Activated CD8-positive, alpha-beta memory T cell treated with anti-CD3 and anti-CD28 coated beads, Interleukin-2, amount 50 U/mL, for 4 hours (primary cell): ENCODE measurements around the gene ZSCAN22.
A peak's percentile ranks its signal among the peaks of the same experiment; 100 is the strongest.
"Not testable (repeated sequence)": the region's sequence is repeated elsewhere in the genome, so short reads cannot be mapped to it uniquely, and the experiment has no call there.

Experiments used
- DNase-seq: peaks from one replicate; pipeline ENCODE4 v3.0.0-alpha.2; 2020

The ZSCAN22 gene

GRCh38 chr19:58326914-58327726 is at the start of gene ZSCAN22:
Gene ZSCAN22 (plus strand): TSS chr19:58326994. CDS start chr19:58334803, 7,809 bp downstream.
- DNase-seq: peak; percentile 90

DNA sequence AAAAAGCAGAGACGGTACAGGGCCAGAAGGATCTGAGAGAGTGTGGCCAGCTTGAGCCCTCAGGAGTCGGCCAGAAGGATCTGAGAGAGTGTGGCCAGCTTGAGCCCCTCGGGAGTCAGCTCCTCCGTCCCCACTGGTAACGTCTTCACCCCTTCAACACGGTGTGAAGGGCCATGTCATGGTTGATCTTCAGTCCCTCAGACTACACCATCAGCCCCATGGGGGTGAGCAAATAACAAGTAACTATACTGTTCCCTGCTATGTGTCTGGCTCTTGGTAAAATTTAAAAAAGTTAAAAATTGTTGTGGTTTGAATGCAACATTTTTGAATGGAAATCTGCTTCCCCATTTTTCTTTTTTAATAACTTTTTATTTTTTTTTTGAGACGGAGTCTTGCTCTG is 49.6 kb upstream of the ZSCAN22 start:
- DNase-seq: no peak

DNA sequence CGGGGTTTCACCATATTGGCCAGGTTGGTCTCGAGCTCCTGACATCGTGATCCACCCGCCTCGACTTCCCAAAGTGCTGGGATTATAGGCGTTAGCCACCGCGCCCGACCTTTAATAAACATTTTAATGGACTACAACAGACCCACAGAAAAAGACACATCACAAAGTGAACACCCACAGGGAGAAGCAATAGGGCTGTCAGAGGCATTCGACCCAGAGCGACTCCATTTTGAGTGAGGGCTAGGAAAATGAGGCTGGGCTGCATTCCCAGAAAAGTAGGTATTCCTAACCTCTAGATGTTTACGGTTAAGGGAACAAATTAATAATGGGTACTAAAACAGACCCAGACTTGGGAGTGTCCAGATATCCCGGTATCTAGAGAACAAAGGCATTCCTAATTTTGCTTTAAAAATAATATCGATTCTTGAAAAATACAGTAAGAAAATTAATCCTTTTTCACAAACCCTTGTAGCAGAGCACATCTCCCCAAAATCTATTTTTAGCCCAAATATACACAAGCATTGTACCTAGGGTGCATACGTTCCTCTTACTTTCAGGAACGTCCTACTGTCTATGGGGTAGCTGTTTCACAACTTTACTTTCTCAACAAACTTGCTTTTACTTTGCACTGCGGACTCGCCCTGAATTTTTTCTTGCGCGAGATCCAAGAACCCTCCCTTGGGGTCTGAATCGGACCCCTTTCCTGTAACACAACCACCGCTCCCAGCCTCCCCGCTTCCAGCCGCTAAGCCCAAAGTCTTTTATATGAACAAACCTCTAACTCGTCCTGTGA is 48.9 kb upstream of the ZSCAN22 start:
- no peak for DNase-seq

- DNase-seq: peak; percentile 97
Observed at GRCh38 chr19:58278541-58279041, 48.2 kb upstream of the ZSCAN22 start, which contains the start of gene ZNF8. Gene ZNF8 (plus strand): TSS chr19:58278955. CDS start chr19:58279082, 127 bp downstream.

DNA sequence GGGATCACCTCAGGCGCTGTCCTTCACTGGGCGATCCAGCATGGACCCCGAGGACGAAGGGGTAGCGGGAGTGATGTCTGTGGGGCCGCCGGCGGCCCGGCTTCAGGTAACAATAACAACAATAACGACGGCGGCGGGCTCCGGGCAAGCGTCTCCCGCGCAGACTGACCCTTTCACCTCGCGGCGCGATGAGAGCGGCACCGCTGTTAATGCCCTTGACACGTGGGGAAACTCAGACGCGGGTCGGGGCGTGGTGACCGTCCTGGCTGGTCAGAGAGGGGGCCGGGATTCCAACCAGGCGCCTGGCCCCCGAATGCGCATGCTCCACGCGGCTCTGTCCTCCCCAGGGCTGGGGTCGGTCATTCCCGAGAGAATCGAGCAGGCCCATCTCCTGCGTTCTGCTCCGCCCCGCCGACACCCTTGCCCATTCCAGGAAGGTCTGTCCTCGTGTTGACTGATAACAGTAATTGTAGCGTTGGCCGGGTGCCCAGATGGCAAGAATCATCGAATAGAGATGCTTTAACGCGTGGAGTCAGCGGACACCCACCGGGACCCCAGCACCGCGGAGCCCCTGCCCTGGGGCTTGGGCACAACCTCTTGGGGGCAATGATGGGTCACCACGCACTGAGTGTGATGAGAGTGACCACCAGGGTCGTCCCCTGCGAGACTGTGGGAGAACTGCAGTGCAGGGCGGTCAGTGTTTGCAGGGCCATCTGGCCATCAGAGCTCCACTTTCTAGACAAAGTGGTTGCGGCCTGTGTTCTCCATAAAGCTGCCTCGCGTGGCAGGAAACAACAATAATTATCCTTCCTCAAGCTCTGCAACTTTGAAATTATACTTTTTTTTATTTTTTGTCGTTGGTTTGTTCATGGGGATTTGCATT is 47.5 kb upstream of the ZSCAN22 start:
- peak; percentile 42 for DNase-seq

- DNase-seq: no peak
Observed at GRCh38 chr19:58279925-58280316, 46.9 kb upstream of the ZSCAN22 start.

DNA sequence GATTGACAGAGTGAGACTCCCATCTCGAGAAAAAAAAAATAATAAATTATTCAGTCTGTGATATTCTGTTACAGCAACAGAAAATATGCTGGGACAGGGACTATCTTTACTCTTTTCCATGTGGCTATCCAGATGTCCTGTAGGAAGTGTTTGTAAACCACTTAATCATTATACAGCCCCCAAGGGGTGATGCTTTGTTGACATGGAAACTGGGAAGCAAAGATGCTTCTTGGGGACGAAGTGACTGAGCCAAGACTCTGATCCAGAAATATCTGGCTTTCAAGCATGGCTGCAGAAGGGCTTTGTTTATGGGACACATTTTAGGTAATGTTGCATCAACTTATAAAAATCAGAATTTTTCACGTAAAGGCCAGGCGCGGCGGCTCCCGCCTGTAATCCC is 42.6 kb upstream of the ZSCAN22 start:
- no peak for DNase-seq

GRCh38 chr19:58291943-58292342 is 34.9 kb upstream of the ZSCAN22 start:
- DNase-seq: no peak

- no peak for DNase-seq
Observed at GRCh38 chr19:58294743-58295374, 31.9 kb upstream of the ZSCAN22 start.

GRCh38 chr19:58296104-58296503 is 30.7 kb upstream of the ZSCAN22 start:
- DNase-seq: no peak

DNA sequence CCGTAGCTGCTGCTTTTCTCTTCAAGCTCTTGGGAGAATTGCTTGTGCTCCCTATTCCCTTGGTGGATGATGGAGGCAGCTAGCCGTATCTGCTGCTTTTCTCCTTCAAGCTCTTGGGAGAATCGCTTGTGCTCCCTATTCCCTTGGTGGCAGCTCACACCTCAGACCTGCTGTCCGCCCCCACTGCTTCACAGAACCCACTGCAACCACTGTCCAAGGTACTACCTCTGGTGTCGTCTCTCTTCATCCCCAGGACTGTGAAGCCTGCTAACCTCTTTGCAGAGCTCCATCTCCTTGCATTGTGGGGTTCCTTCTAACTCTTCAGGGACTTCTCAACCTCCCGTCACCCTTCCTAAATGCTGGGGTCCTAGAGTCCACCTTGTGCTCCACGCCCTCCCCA is 26.2 kb upstream of the ZSCAN22 start:
- DNase-seq: no peak

DNA sequence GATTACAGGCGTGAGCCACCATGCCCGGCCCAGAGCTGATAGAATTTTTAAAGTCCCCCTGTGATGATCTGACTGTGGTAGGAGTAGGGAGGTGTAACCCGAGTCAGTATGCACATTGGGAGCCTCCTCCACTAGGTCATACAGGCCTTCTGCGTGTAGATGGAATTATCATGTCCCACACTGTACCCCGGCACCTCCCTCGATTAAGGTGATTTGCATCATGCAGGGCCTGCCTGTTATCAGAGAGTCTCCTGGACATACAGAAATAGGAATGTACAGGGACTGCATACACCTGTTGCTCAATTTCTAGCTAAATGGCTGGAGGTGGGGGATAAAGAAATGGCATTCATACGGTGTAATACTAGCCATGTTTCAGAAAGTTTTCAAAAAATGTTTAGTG is 22.5 kb upstream of the ZSCAN22 start:
- no peak for DNase-seq

DNA sequence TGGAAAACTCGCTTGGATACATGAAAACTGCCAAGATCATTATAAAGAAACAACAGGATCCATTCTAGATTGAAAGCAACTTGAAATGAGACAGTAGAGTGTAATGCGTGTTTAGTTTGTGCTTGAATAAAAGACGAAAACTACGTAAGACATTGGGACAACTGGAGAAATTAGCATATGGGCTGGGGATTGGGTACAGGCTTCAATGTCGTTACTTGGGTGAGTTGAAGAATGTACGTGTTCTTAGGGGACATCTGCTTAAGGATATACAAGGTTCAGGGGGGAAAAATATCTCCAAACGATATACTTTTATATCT is 22.1 kb upstream of the ZSCAN22 start:
- DNase-seq: no peak

- peak; percentile 91 for DNase-seq
Observed at GRCh38 chr19:58305065-58305931, 21.5 kb upstream of the ZSCAN22 start, which contains the start of gene ERVK3-1. Gene ERVK3-1 (plus strand): TSS chr19:58305377. CDS start chr19:58312169, 6,792 bp downstream.

DNA sequence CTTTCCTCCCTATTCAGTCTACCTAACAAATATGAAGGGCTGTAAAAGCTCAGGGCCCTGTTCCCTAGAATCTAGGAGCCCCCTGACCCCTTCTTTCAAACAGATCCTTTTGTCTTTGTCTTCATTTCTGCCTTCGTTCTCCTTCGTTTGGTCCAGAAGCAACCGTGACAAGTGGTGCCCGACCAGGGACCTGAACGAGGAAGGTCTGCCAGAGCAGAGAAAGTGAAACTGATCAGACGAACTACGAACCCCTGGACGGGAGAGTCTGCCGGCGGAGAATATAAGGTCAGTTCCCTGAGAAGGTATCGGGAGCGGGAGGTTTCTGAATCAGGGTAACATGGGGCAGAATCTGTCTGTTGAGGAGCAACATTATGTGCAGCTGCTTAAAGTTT is 20.9 kb upstream of the ZSCAN22 start:
- no peak for DNase-seq

GRCh38 chr19:58307736-58308135 is 19.1 kb upstream of the ZSCAN22 start:
- no peak for DNase-seq

DNA sequence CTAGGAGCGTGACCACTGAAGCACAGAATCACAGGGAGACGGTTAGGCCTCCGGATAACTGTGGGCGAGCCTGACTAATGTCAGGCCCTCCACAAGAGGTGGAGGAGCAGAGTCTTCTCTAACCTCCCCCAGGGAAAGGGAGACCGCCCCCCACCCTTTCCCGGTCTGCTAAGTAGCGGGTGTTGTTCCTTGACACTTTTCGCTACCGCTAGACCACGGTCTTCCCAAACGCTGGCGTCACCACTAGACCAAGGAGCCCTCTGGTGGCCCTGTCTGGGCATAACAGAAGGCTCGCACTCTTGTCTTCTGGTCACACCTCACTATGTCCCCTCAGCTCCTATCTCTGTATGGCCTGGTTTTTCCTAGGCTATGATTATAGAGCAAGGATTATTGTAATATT is 16.1 kb upstream of the ZSCAN22 start:
- not testable (repeated sequence) for DNase-seq

- no peak for DNase-seq
Observed at GRCh38 chr19:58311345-58311865, 15.4 kb upstream of the ZSCAN22 start.

DNA sequence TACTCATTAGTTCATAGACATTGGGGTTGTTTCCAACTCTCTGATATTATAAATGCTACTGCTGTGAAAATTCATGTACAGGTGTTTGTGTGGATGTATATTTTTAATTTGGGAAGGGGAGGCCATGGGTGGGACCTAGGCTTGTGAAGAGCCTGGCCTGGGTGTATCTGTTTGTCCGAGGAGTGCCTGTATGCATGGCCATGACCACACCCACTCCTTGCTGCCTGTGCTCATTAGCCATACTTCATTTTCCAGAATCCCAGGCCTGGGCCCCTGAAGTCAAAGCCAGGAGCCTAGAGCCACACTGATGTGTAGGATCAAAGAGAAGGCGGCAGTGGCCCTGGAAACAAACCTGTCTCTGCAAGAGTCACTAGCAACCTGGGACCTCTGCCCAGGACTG is 11.2 kb upstream of the ZSCAN22 start:
- DNase-seq: no peak

DNA sequence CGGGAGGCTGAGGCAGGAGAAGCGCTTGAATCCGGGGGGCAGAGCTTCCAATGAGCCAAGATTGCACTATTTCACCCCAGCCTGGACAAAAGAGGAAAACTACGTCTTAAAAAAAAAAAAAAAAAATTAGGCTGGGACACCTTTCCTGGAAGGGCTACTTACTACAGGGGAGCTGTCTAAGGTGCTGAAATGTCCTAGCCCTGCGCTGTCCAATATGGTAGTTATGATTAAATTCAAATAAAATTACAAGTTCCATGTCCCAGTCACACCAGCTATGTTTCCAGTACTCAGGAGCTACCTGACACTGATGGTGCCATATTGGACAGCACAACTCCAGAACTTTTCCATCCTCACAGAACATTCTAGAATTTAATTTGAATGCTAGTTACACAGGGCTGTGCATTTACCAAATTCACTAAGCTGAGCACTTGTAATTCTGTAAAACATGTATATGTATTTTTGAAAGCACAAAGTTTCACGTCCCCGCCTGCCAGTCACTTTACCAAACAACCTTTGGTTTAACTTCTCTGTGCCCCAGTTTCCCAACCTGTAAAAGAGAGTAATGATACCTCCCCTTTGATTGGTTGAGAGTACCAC is 9.2 kb upstream of the ZSCAN22 start:
- DNase-seq: no peak

- DNase-seq: no peak
Observed at GRCh38 chr19:58318297-58318696, 8.5 kb upstream of the ZSCAN22 start.
